Urothelium cell line (cell line): ENCODE results near the gene SPOCK2.
A peak's percentile ranks its signal among the peaks of the same experiment; 100 is the strongest.
"Not testable (repeated sequence)": the region's sequence is repeated elsewhere in the genome, so short reads cannot be mapped to it uniquely, and the experiment has no call there.

Experiments used
- DNase-seq: peaks from one replicate; pipeline ENCODE4 v3.0.0; 2011; ENCODE audit warnings: low spot score, mixed read lengths
- FAIRE-seq: peaks from 2 replicates; lab custom pipeline; 2011; peaks lifted over from hg19 to GRCh38; lab: Jason Lieb, UNC

The SPOCK2 gene

DNA sequence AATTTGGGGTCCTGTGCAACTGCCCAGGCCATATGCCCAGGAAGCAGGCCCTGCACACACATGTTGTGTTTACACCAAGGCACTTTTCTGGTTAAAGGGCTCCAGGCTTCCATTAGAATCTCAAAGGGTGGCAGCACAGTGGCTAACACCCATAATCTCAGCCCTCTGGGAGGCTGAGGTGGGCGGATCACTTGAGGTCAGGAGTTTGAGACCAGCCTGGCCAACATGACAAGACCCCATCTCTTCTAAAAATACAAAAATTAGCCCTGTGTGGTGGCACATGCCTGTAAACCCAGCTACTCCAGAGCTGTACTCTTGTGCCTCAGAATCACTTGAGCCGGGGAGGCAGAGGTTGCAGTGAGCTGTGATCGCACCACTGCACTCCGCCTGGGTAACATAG lies 53.6 kb downstream of the SPOCK2 start:
- FAIRE-seq, result no peak
- DNase-seq, result no peak

DNA sequence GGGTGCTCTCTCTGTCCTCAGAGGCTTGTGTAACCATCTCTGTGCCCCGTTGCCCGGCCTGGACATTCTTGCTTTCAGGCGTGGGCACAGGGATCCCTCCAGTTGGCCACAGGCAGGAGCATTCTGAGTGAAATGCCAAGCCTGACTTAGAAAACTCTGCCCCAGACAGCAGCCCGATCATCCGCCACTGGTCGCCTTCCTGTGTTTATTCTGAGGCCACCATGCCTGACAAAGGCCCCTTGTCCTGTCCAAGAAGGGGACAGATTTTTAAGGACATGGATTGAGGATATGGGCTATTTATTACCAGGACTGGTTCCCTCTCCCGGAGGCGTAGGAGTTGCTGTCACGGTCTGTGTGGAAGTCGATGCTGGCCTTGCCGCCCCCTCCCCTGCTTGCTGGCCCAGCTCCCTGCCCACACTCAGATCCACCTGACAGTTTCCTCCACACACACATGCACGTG lies 54.3 kb downstream of the SPOCK2 start:
- DNase-seq (no peak), FAIRE-seq (no peak)

DNA sequence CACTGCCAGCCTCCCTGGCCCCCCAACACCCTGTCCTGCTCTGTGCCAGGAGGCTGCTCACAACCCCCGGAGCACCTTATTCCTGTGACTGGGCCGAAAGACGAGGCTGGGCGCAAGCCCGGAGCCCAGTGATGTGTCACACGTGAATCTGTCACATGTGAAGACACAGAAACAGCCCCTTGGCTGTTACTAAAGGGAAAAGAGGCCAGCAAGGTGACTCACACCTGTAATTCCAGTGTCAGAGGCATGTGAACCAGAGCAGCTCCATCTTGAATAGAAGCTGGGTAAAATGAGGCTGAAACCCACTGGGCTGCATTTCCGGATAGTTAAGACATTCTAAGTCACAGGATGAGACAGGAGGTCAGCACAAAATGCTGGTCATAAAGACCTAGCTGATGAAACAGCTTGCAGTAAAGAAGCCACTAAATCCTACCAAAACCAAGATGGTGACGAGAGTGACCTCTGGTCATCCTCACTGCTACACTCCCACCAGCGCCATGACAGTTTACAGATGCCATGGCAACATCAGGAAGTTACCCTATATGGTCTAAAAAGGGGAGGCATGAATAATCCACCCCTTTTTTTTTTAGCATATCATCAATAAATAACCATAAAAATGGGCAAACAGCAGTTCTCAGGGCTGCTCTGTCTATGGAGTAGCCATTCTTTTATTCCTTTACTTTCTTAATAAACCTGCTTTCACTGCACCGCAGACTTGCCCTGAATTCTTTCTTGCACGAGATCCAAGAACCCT lies 55.8 kb downstream of the SPOCK2 start:
- FAIRE-seq, DNase-seq: not testable (repeated sequence)

DNA sequence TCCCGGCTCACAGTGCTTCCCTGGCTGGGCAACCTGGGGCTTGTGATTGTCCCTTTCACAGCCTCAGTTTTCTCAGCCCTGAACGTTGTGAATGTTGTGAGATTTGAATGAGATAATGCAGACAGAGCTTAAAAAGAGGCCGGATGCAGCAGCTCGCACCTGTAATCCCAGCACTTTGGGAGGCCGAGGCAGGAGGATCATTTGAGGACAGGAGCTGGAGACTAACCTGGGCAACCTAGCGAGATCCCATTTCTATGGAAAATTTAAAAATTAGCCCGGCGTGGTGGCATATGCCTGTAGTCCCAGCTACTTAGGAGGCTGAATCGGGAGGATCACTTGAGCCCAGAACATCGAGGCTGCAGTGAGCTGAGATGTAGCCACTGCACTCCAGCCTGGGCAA lies 56.6 kb downstream of the SPOCK2 start:
- no peak for FAIRE-seq

DNA sequence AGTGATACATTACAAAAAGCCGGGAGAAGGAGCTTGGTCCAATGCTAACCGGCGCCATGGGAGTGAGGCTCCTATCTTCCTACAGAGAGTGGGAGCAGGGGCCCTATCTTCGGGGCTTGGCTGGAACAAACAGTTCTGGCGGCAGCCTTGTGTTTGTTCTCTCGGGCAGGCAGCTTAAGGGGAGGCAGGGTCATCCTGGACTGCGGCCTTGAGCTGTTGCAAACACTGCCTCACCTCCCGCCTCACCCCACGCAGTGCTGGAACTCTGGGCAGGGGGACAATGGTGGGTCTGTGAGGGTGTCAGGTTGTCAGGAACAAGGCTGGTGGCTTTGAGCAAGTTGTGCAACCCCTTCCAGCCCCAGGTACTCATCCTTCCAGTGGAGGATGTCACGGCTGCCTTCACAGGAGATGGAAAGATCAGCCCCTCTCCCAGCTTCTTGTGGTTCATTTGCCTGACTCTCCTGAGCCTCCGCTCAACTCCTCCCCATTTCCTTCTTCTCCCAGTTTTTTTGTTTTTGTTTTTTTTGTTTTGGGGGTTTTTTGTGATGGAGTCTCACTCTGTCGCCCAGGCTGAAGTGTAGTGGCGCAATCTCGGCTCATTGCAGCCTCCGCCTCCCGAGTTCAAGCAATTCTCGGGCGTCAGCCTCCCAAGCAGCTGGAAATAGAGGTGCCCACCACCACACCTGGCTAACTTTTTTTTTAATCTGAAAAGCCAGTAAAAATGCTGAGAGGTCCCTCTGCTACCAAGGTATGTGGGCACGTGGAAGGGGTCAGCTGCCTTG lies 57.4 kb downstream of the SPOCK2 start:
- no peak for DNase-seq
- FAIRE-seq, result no peak

More for the DNA sequence above, 56.6 kb downstream of the SPOCK2 start:
- DNase-seq, result no peak

DNA sequence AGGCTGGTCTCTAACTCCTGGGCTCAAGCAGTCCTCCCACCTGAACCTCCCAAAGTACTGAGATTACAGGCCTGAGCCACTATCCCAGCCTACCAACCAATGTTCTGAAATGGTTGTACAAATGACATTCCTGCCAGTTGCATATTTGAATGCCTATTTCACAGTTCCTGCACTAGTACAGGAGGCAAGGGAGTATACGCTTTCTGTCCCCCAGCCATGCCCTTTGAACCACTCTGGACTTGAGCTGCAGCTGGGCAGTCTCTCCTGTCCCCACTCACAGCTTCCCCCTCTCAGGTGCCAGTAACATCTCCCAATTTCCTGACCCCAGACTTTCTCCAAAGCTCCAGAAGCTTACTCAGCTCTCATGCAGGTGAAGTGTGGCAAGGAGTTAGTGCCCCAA lies 58.9 kb downstream of the SPOCK2 start:
- FAIRE-seq (peak; percentile 44), DNase-seq (no peak)

DNA sequence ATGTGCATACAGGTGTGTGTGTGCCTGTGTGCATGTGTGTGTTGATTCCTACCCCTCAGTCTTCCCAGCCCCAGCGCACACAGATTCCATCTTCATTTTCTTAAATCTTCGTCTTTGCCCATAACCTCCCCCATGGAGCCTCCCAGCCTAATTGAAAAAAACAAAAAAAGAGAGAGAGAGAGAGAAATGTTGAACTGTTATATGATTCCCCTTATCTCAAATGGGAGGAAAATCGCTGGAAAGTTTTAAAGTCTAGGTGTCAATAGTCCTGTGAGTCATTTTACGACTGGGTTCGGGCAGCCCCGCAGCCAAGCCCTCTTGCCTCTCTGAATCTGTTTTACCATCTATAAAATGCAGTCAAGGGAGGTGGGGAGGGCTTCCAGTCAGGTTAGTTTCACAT lies 60.9 kb downstream of the SPOCK2 start:
- peak; percentile 69 for DNase-seq
- FAIRE-seq, result no peak

DNA sequence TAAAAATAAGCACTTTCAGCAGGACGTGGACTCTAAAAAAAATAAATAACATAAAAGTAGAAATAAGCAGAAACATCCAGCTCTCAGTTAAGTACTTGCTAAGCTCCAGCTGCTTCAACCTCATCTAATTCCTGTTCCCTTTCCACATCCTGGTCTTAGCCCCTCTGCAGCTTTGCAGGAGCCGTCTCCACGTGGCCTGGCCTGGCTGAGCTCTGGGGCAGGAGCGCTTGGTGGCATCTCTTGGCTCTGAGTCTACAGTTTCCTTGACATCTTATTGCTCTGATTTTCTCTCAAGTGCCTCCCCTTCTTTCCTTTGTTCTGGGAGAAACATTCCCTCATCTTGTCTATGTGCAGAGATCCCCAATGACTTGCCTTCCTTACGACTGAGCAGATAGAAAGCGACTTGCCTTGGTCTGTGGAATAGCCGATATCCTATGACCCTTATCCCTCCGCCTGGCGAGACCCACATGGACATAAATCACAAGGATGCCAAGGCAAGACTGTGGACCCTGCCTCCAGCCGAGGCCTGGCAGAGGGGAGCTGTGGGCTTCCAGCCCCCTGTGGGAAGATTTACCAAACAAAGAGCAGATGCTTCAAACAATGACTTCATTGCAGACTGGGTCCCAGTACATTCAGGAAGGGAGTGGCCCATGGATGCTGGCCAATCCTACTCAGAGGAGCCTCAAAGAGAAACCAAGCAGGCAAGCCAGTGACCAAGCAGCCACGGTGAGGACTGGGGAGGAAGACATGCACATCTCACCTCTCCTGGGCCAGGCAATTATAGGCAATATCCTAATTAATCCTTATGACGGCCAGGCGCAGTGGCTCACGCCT lies 61.9 kb downstream of the SPOCK2 start:
- DNase-seq (peak; percentile 55), FAIRE-seq (peak; percentile 42)

DNA sequence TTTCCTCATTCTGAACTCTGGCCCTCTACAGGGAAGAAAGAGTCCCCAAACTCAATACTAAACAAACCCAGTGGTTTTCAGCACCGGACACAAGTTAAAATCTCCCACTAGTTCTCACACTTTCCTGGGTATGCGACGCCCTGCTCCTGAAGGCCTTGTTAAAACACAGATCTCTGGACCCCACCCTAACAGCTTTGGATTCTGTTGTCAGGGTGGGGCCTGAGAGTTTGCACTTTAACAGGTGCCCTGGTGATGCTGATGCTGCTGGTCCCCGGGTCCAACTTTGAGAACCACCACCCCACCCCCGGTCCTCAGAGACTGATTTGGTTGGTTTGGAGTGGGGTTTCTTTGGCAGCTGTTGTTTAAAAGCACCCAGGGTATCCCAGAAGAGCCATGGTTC lies 62.5 kb downstream of the SPOCK2 start:
- no peak for DNase-seq
- no peak for FAIRE-seq

DNA sequence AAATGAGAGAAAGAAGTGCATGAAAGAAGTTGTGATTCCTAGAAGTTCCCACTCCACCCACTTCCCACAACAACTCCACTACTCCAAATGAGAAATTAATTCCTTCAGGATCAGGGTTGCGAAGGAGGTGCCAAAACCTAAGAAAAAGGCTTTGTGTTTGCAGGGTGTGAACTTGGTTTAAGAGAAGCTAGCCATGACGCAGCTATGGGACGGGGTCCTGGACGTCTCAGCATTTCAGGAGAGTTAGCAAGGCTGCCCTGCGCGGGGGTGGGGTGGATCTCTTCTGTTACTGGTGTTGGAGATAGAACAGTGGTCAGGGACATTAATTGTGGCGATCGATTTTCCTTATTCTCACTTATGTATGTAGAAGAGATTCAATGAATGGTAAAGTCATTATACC lies 63.0 kb downstream of the SPOCK2 start:
- FAIRE-seq (no peak), DNase-seq (no peak)

DNA sequence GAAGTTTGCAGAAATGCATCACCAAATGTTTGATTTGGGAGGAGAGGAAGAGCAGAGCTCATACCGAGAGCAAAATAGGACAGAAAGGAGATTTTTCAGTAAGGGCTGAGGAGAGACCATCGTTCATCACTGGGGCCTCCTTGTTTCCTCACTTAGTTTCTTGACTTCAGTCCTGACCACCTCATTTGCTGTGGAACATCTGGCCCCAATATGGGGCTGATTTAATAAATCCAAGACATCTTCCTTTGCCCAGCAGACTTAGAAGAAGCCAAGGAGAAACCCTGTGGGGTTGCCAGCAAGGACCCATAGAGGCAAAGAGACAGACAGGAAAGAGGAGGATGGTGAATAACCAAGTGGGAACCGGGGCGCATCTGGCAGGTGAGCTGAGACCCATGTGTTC lies 63.8 kb downstream of the SPOCK2 start:
- FAIRE-seq, result no peak
- DNase-seq, result no peak

DNA sequence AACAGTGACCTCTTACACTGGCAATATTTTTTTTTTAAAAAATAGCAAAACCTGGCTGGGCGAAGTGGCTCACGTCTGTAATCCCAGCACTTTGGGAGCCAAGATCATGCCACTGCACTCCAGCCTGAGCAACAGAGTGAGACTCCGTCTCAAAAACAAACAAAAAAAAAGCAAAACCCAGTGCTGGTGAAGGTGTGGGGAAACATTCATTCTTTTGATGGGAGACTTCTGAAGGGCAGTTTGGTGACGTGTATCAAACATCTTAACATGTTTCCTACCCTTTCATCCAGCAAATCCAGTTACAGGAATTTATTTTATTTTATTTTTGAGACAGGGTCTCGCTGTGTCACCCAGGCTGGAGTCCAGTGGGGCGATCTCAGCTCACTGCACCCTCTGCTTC lies 66.1 kb downstream of the SPOCK2 start:
- no peak for DNase-seq
- no peak for FAIRE-seq

DNA sequence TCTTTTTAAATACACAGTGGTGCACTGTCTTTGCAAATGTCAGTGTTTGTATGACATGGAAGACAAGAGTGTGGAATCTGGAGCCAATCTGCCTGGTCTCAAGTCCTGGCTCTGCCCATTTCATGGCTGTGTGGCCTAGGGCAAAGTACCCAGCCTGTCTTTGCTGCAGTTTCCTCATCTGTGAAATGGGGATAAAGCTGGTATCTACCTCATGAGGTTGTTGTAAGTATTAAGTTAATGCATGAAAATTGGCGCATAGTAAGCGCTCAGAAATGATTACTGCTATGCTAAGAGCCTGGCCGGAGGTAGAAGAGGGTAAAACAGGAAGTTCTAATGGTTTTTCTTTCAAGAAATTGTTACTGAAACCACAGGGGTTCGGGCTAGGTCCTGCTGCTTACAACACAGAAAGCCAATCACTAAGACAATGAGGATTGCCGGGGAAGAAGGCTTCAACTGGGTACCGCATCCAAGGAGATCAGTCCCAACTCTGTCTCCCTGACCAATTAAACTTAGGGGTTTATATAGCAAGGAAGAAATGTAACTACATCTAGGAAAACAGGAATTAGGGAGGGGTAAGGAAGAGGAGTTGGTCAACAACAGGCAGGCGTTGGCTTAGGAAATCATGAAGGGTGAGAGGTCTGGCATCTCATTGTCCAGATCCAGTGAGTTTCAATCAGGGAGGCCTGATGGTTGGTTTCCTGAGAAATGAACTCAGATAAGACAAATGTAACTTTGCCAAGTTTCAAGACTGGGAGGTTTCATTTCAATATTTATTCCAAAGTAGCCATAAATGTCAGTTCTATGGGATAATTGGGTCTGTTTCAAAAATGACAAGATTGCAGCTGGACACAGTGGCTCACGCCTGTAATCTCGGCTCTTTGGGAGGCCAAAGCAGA lies 67.2 kb downstream of the SPOCK2 start:
- FAIRE-seq (no peak), DNase-seq (no peak)

DNA sequence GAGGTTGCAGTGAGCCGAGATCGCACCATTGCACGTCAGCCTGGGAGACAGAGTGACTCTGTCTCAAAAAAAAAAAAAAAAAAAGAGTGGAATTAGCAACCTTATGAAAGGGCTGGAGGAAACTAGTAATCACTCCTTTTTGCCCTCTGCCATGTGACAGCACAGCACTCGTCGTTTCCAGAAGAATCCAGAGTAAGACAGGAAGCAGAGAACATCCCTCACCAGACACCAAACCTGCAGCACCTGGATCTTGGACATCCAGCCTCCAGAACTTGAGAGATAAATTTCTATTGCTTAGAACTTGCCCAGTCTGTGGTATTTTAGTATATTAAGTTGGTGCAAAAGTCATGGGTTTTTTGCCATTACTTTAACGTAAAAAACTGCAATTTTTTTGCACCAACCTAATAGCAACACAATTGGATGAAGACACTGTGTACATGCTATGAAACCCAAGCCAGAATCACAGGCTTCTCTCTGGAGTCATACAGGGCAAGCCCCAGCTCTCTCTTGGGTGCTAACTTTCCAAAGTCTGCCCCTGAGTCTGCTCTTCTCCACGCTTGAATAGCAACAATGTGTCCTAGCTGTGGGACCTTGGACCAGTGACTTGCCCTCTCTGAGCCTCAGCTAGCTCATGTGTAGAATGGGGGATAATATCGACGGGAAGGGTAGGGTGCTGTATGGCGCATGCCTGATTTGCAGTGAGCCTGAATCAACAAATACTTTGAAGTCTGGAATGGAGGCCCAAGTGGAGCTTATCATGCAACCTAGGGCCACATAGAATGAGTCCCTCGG lies 69.1 kb downstream of the SPOCK2 start:
- FAIRE-seq, result no peak
- no peak for DNase-seq

DNA sequence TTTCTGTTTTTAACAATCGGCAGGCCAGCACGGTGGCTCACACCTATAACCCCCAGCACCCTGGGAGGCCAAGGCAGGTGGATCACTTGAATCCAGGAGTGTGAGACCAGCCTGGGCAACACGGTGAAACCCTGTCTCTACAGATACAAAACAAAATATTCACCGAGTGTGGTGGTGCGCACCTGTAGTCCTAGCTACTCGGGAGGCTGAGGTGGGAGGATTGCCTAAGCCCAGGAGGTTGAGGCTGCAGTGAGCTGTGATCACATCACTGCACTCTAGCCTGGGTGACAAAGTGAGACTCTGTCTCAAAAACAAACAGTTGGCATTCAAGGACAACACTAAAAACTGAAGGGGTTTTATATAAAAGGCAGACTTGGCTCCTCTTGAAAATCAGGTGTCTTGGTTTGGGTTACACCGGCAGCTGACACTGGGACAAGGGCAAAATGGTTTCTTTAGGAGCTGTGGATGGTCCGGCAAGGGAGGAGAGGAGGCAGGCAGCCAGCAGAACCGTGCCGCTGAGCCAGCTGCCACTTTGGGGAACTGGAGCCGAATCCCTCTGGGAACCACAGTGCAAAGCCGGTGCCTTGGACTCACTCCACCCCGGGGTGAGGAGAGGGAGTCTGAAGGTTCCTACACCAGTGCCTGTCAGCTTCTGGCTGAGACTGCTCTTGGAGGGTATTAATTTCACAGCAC lies 71.6 kb downstream of the SPOCK2 start:
- FAIRE-seq (no peak), DNase-seq (no peak)

DNA sequence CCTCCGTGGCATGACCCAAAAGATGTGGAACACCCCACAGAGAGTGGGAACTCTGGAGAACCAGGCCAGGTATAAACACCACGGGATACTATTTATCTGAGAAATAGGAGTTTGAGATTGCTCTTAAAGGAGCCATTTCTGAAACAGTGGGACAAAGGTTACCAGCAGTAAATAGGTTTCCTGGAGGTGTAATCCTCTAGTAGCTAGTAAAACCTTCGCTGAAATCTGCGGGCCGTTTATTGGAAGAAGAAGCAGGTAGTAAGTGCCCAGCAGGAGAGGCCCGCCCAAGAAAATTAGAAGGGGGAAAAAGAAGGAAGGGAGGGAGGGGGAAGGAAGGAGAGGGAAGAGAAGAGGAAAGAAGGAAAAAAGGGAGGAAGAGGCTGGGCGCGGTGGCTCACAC lies 72.5 kb downstream of the SPOCK2 start:
- FAIRE-seq (no peak), DNase-seq (no peak)

DNA sequence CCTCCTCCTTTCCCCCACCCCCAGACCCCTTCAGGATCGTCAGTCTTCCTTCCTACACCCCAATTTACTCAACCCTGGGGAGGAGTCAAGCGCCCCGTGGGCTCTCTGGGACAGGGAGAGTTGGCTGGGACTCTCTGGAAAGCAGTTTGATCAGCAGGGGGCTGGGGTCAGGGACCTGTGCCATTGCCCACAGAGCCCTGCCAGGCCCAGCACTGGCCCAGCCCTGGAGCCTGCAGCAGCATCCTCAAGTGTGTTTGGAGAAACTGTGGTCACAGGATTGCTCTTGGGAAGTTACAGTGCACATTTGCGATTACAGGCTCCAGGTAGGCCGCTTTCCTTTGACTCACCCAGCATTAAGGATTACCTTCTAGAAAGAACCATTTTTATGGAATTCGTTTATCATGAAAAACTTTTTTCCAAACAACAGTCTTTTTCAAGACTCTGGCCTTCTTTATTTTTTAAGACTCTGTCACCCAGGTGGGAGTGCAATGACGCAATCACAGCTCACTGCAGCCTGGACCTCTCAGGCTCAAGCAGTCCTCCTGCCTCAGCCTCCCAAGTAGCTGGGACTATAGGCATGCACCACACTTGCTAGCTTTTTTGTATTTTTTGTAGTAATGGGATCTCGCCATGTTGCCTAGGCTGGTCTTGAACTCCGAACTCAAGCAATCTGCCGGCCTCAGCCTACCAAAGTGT lies 73.4 kb downstream of the SPOCK2 start:
- no peak for FAIRE-seq
- DNase-seq, result no peak

DNA sequence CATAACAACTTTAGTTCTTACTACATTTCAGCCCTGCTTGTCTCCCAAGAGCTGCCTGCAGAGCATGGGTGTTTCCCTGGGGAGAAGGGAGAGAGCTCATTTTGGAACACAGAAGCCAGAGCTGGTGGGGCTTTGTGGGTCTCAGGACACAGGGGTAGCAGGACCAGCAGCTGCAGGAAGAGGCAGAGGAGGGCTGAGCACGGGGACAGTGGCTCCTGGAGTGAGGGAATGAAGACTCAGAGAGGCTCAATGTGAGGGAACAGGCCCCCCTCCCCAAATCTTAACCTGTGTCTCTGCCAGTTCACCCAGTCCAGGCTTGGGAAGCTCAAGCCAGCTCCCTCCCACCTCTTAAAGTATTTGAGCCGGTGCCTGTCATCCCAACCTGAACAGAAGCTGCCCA lies 74.2 kb downstream of the SPOCK2 start:
- DNase-seq (no peak), FAIRE-seq (no peak)
